Measurements from ENCODE around the gene PYGL.

PYGL gene

DNA sequence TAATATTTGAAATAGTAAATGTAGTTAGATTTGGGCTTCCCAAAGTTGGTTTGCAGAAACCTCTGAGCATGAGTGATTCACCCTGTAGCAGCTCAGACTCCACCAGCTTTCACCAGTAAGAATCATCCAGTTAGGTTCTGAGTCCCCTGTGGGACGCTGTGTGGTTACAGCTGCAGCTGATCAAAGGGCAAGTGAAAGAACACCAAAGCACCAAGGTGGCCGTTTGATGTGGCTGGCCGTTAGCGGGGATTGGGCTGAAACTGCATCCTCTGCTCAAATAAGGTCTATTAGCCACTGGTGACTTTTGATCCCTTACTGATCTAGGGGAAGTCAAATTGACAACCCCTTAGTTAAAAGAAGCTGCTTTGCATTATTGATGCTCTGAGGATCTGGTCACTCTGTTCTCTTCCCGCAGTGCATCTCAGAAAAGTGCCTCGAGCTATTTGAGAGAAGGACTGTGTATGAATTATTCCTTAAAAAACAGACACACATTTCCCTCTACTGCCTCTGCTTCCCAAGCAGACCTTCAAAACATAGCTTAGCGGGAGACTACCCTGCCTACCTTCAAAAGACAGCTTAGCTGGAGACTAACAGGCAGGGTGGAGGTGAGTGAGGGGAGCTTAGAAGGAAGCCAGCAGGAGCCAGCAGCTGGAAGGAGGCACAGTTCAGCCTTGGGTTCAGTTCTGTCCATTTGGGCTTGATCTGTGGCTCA is 68.8 kb downstream of the PYGL start:
- peak in 3 of 56 donors; percentile 8 to 16 (median 16) for DNase-seq

- no peak for DNase-seq
Measured at GRCh38 chr14:50874757-50875156, 69.5 kb downstream of the PYGL start.

DNA sequence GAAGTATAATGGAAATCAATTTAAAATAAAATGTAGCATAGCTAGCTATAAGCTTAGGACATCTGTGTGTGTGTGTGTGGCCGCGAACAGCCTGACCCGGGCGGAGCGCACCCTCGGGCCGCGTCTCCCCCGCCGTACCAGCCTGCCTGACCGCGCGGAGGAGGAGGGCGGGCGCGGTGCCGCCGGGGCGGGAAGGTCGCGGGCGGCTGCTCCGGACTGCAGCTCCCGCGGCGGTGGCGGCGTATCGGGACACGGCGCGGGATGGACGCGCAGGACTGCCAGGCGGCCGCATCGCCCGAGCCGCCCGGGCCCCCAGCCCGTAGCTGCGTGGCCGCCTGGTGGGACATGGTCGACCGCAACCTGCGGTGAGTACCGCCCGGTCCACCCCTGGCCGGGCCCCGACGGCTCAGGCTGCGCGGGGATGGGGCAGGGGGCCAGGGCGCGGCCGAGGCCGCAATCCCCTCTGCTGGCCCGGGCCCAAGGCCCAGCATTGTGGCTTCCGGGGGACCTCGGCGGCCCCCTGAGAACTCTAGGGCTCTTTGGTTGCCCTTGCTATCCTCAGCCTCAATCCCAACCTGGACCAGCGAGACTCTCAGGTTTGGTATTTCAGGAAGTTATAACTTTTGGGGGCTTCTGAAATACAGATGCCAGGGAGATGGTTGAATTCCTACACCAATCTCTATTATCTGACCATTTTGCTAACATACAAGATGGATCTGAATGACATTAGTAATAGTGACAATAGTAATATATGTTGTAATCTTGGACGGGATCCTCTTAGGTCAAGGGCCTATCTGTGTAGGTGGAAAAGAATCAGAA is 72.2 kb downstream of the PYGL start, which contains the start of gene ABHD12B:
TSS of gene ABHD12B (plus strand) at position 140 of the 819 bp plus-strand sequence. CDS start at position 262, 122 bp downstream.
- DNase-seq: peak in 2 of 56 donors; percentile 14 to 21

GRCh38 chr14:50871228-50871627 is 73.1 kb downstream of the PYGL start:
- no peak for DNase-seq

- DNase-seq: no peak
Measured at GRCh38 chr14:50865391-50866076, 78.7 kb downstream of the PYGL start.

DNA sequence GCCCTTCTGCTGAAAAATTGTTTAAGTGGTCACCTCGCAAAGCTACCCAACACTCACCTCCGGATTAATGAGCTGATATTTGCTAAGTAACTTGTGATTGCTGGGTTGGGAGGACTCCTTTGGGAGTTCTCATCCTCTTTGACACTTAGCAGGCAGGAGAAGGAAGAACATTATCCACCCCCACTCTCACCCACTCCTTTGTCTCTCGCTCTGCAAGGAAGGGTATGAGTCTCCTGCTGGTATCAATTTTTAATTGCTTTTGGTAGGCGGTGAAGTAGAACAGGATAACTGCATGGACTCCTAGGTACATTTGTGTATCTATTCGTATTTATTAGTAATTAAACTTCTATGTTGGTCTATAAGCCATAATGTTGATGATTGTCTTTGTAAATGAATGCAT is 79.3 kb downstream of the PYGL start:
- peak in 17 of 56 donors; percentile 13 to 68 (median 36) for DNase-seq

DNA sequence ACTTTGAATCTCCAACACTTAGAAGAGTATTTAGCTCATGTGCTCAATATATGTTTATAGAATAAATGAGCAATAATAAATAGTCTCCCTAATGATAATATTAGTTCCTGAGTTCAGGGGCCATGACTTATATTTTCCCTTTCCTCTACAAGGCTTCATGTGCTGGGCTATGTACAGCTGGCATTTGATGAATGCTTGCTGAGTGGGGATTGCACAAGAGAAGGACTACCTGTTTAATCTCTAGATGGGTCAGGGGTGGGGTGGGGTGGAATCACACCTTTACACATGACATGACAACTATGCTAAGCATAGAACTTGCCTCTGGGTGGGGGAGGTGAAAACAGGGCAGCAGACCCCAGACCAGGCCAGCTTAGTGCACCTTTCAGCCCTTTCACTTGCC is 80.0 kb downstream of the PYGL start:
- no peak for DNase-seq

GRCh38 chr14:50862036-50862570 is 82.2 kb downstream of the PYGL start:
- peak in 2 of 56 donors; percentile 6 to 12 for DNase-seq

DNA sequence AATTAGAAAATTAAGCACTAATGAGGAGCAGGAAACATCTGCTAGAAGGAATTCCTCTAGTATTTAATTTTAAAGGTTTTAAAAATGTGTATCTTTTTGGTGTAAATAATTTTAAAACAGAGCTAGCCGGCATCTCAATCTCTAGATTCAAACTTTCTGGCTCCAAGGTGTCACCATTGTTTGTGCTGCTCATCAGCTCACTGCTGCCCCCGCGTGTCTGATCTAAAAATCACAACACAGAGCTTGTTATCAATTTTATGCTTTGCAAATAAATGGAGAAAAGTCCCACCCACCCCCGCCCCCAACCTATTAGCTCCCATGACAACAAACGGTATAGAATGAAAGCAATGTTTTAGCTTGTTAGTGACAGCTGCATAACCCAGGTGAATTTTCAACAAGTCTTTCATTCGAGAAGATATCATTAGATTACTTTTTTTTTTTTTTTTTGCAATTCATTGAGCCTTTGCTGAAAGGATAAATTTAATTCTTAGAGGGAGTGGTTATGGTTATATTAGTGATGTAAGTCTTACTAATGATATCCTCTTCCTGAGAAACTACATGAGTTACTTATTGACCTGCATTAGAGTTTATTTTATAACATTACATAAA is 83.7 kb downstream of the PYGL start:
- peak in 52 of 56 donors; percentile 9 to 93 (median 64) for DNase-seq

DNA sequence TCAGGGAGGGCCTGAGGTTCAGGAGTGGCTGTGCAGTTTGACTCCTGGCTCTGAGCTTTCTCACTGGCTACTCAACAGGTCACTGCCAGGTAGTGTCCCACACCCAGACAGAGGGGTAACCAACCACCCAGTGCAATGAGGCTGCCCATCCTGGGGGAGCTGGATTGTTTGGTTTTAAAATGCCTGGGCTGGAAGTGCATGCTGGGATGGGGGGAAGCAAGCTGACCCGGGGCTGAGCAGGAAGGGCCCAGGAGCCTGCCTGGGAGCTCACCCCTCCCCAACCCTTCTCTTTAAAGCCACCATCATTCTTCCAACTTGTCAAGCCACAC is 85.0 kb downstream of the PYGL start:
- DNase-seq: peak in 2 of 56 donors; percentile 56 to 79

DNA sequence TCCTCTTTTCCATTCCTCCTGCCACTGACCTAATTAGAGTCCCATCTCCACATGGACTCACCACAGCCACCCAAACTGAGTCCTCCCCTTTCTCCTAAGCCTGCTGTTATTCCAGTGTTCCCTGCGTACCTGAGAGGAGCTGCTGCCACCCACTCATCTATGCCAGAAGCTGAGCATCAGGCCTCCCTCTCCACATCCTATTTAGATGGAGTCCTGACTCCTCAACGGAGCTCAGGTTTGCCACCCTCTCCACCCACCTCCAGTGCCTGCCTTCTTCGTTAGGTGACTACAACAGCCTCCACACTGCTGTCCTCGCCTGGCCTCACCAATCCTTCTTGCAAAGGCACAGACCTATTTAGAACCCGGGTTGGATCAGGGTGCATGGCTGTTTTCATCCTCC is 87.6 kb downstream of the PYGL start:
- DNase-seq: peak in 15 of 56 donors; percentile 10 to 57 (median 19)

- no peak for DNase-seq
Measured at GRCh38 chr14:50855558-50855957, 88.7 kb downstream of the PYGL start.
